ENCODE data around the gene EYA2. TPM values are rescaled to one million over a fixed set of nuclear protein-coding genes. Genes with fewer than 3 reads are reported as not detected.

Gene EYA2
- total RNA-seq, 6 experiments from 2014 or later: 0.14 to 0.51 (median 0.28) TPM; not detected in 1

DNA sequence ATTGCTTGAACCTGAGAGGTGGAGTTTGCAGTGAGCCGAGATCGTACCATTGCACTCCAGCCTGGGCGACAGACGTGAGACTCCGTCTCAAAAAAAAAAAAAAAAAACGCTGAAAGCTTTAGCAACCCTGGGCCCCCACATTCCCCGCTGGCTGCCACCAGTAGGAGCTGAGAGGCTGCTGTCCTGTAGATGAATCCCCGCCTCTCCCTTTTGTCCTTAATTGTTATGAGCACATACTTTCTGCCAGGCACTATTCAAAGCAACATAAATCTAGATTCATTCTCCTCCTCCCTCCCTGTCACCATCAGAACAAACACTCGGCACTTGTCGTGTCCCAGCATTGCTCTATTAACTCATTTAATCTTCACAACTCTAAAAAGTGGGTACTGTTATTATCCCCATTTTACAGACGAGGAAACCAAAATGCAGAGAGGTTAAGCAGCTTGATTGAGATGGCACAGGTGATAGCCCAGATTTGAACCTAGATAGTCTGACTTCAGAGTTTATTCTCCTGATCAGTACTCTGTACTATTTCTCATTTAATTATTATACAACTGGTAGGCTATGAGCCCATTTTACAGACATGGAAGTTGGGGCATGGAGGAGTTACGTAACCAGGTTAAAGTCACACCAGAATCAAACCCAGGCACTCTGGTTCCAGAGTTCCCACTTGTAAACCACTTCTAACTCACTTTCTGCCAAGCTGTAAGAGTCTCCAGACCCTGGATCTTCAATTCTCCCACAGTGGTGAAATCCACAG, 97.4 kb downstream of the EYA2 start:
- no peak overlapping the region for H3K4me3 Mint-ChIP-seq
- no peak for DNase-seq
- TF ChIP-seq, protein P1, sequence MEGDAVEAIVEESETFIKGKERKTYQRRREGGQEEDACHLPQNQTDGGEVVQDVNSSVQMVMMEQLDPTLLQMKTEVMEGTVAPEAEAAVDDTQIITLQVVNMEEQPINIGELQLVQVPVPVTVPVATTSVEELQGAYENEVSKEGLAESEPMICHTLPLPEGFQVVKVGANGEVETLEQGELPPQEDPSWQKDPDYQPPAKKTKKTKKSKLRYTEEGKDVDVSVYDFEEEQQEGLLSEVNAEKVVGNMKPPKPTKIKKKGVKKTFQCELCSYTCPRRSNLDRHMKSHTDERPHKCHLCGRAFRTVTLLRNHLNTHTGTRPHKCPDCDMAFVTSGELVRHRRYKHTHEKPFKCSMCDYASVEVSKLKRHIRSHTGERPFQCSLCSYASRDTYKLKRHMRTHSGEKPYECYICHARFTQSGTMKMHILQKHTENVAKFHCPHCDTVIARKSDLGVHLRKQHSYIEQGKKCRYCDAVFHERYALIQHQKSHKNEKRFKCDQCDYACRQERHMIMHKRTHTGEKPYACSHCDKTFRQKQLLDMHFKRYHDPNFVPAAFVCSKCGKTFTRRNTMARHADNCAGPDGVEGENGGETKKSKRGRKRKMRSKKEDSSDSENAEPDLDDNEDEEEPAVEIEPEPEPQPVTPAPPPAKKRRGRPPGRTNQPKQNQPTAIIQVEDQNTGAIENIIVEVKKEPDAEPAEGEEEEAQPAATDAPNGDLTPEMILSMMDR (IDR thresholded peaks at IDR 0.05): no peak
- no peak overlapping the region for H3K27ac Mint-ChIP-seq
- peaks cover 19% of the 10 kb centered on the region for H3K27me3 Mint-ChIP-seq (ENCODE audit: insufficient read depth)
- H3K4me1 Mint-ChIP-seq (ENCODE audit: low read depth): no peaks in the 10 kb centered on the region
- H3K36me3 Mint-ChIP-seq (ENCODE audit: low read depth): no peaks in the 10 kb centered on the region
- H3K9me3 Mint-ChIP-seq: no peaks in the 10 kb centered on the region

DNA sequence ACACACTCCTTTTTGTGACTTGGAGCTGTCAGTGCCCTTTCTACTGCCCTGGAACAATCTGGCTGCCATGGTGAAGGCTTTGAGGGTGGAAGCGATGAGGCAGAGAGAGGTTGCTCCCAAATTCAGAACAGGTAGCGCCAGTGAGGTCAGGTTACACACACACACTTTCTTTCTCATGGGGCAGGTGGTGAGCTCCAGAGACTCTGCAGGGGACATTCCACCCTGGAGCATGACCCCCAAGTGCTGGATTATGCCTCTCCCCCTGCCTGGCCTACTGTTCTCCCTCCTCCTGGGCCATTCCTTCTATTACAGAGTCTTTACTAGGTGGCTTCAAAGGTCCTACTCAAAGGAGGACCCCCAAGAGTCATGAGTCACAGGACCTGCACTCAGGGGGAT, 98.0 kb downstream of the EYA2 start:
- H3K9me3 Mint-ChIP-seq: no peaks in the 10 kb centered on the region
- H3K4me1 Mint-ChIP-seq (ENCODE audit: low read depth): no peaks in the 10 kb centered on the region
- no peak for DNase-seq
- no peak overlapping the region for H3K4me3 Mint-ChIP-seq
- TF ChIP-seq, protein P1 (IDR thresholded peaks at IDR 0.05): no peak
- no peak overlapping the region for H3K27ac Mint-ChIP-seq
- peaks cover 19% of the 10 kb centered on the region for H3K27me3 Mint-ChIP-seq (ENCODE audit: insufficient read depth)
- H3K36me3 Mint-ChIP-seq (ENCODE audit: low read depth): no peaks in the 10 kb centered on the region

DNA sequence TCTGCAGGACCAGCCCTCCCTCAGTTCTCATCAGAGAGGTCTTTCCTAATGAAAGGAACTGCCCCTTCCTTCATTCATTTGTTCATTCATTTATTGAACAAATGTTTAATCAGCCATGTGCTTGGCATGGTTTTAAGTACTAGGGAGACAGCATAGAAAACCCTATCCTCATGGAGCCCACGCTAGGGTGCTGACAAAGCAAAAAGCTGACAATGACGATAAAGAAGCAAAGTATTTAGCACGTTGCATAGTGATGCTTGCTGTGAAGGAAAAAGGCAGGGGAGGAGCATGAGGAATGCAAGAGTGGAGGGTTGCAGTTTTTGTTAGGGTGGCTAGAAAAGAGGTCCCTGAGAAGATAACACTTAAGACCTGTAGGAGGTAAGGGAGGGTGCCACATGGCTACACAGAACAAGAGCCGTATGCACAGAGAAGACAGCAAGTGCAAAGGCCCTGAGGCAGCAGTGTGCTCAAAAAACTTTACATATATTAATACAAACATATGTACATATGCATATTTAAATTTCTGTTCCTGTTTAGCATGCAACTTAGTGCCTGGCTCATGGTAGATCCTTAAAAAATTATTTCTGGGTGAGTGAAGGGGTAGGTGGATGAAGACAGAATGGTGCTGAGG, 98.9 kb downstream of the EYA2 start:
- Mint-ChIP-seq H3K9me3 (no peaks in the 10 kb centered on the region), H3K36me3 (ENCODE audit: low read depth) (no peaks in the 10 kb centered on the region), H3K4me1 (ENCODE audit: low read depth) (no peaks in the 10 kb centered on the region), H3K27ac (no peak overlapping the region), H3K27me3 (ENCODE audit: insufficient read depth) (peaks cover 27% of the 10 kb centered on the region), H3K4me3 (no peak overlapping the region)
- DNase-seq: no peak
- TF ChIP-seq, protein P1 (IDR thresholded peaks at IDR 0.05): no peak

DNA sequence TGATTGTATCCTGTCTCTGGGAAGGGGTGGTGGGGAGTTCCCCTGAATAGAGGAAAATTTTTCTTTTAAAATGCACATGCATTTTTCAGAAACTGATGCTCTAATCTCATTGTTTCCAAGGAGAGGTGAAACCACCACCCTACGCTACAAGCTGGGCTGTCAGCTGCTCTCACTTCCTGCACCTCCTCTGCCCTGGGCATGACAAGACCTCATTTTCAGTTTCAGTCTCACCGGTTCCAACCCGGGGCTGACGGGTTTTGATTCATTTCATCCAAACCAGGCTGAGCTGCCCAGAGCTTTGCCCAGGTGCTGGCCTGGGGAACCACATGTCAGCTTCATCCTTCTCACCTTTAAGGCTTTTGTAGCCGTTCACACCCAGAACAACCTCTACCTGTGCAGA, 99.7 kb downstream of the EYA2 start:
- DNase-seq: no peak
- Mint-ChIP-seq H3K4me1 (ENCODE audit: low read depth) (no peaks in the 10 kb centered on the region), H3K9me3 (no peaks in the 10 kb centered on the region), H3K27ac (no peak overlapping the region), H3K27me3 (ENCODE audit: insufficient read depth) (peaks cover 24% of the 10 kb centered on the region), H3K4me3 (no peak overlapping the region), H3K36me3 (ENCODE audit: low read depth) (no peaks in the 10 kb centered on the region)
- TF ChIP-seq, protein P1 (IDR thresholded peaks at IDR 0.05): no peak

DNA sequence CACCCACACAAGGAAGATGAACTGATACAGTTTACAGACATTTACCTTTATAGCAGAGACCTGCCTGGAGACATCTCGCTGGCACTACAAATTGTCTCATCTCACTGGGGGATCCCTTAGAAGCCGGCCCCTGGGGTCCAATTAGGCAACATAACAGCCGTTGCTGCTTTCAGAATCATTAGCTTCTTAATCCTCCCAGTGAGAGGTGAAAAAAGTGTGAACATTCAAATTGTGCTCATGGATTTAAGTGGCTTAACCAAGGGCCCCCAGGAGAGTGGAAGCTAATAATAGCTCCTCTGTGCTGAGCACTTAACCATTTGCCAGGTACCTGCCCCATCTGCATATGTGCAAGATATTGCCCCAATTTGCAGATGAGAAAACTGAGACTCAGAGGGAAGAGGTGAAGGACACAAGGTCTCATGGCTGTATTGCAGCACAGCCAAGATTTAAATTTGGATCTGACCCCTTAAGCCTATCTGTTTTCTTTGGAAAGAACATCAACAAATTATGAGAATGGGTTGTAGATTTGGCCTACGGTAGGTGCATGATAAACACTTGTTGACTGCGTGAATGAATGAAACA, 101.0 kb downstream of the EYA2 start:
- H3K36me3 Mint-ChIP-seq (ENCODE audit: low read depth): no peaks in the 10 kb centered on the region
- H3K27me3 Mint-ChIP-seq (ENCODE audit: insufficient read depth): peaks cover 24% of the 10 kb centered on the region
- H3K9me3 Mint-ChIP-seq: no peaks in the 10 kb centered on the region

More for the DNA sequence above, 101.0 kb downstream of the EYA2 start:
- TF ChIP-seq, protein P1 (IDR thresholded peaks at IDR 0.05): no peak
- no peak overlapping the region for H3K27ac Mint-ChIP-seq
- H3K4me1 Mint-ChIP-seq (ENCODE audit: low read depth): no peaks in the 10 kb centered on the region
- no peak for DNase-seq
- H3K4me3 Mint-ChIP-seq: no peak overlapping the region
